Lower leg skin (tissue), 4 donors: ENCODE results near the gene NAV2. TPM values are rescaled to one million over a fixed set of nuclear protein-coding genes. Genes with fewer than 3 reads are reported as not detected.
"Not testable (repeated sequence)": the region's sequence is repeated elsewhere in the genome, so short reads cannot be mapped to it uniquely, and the experiment has no call there.

Source experiments
- DNase-seq, 2 donors: peaks; one replicate each; pipeline ENCODE4 v3.0.0-alpha.2; 2019; ENCODE audit warnings: low spot score in 2 of 2
- H3K4me3 ChIP-seq: fragments of 200-600 bp; sonication (generic); 2 replicates; pipeline ENCODE4 v1.5.1; 2017; ENCODE audit warnings: mild to moderate bottlenecking, low read depth; ENCODE audit not compliant: poor library complexity, severe bottlenecking
- CTCF ChIP-seq, 3 donors: fragments of 450-650 bp; IDR thresholded peaks; one replicate each; pipeline ENCODE4 v1.5.1; 2016; ENCODE audit warnings: antibody characterized with exemption in 3 of 3, mild to moderate bottlenecking in 3 of 3, moderate library complexity in 2 of 3
- POLR2A ChIP-seq, 2 donors: fragments of 450-650 bp; IDR thresholded peaks; one replicate each; pipeline ENCODE4 v1.6.1; 2016 to 2017; ENCODE audit warnings: antibody characterized with exemption in 2 of 2, mild to moderate bottlenecking in 1 of 2, moderate library complexity in 1 of 2
- WGBS, 2 donors: methylation state at CpG; one replicate each; pipeline ENCODE4 v1.1.5; 2018; 5-methylcytosine and 5-hydroxymethylcytosine counted together
- intact Hi-C: fragments of 100-400 bp; cut with DNase I; formaldehyde crosslinking; loops from one replicate; pipeline ENCODE4 v1.15.0; 2023; ENCODE audit warnings: low total_unique reads
- total RNA-seq, 4 donors: library from RNA; depleted of rRNA; stranded (reverse); fragments of >200 nt; gene quantifications; one replicate each; pipeline ENCODE4 v1.1.0, GENCODE V29; 2016

The NAV2 gene
- total RNA-seq, 4 donors from 2014 or later: 5.8 to 30.7 (median 21.0) TPM

- 90 to 91% methylated on average over 4 of the region's 4 CpGs for whole genome bisulfite sequencing, 2 donors
- intact Hi-C loops: no loop called here
- no peak for TF ChIP-seq CTCF (IDR thresholded peaks at IDR 0.05)
- no peak for TF ChIP-seq POLR2A (IDR thresholded peaks at IDR 0.05)
- DNase-seq: no peak
- no peak overlapping the region for H3K4me3 ChIP-seq
Observed at GRCh38 chr11:20081336-20081735, 368.7 kb downstream of the NAV2 start.

- 80 to 98% methylated on average over 3 of the region's 3 CpGs for WGBS, 2 donors
- DNase-seq, H3K4me3 ChIP-seq, intact Hi-C loops: not testable (repeated sequence)
Observed at GRCh38 chr11:20083877-20084276, 371.2 kb downstream of the NAV2 start.

- 90 to 93% methylated on average over 8 of the region's 8 CpGs for WGBS, 2 donors
- no peak overlapping the region for H3K4me3 ChIP-seq
- no peak for TF ChIP-seq CTCF (IDR thresholded peaks at IDR 0.05)
- TF ChIP-seq POLR2A (IDR thresholded peaks at IDR 0.05): no peak
- DNase-seq: no peak
- intact Hi-C loops: no loop called here
Observed at GRCh38 chr11:20084921-20085814, 372.5 kb downstream of the NAV2 start.

- intact Hi-C loops: no loop called here
- H3K4me3 ChIP-seq: no peak overlapping the region
- no peak for TF ChIP-seq CTCF (IDR thresholded peaks at IDR 0.05)
- TF ChIP-seq POLR2A (IDR thresholded peaks at IDR 0.05): no peak
- 96 to 99% methylated on average over 5 of the region's 5 CpGs for WGBS, 2 donors
- DNase-seq: no peak
Observed at GRCh38 chr11:20085918-20086317, 373.3 kb downstream of the NAV2 start.

GRCh38 chr11:20087118-20087521, 374.5 kb downstream of the NAV2 start:
- 70 to 82% methylated on average over 7 of the region's 7 CpGs for WGBS, 2 donors
- intact Hi-C loops: no loop called here
- no peak for DNase-seq
- H3K4me3 ChIP-seq: no peak overlapping the region
- TF ChIP-seq CTCF (IDR thresholded peaks at IDR 0.05) (no peak), POLR2A (IDR thresholded peaks at IDR 0.05) (no peak)

DNA sequence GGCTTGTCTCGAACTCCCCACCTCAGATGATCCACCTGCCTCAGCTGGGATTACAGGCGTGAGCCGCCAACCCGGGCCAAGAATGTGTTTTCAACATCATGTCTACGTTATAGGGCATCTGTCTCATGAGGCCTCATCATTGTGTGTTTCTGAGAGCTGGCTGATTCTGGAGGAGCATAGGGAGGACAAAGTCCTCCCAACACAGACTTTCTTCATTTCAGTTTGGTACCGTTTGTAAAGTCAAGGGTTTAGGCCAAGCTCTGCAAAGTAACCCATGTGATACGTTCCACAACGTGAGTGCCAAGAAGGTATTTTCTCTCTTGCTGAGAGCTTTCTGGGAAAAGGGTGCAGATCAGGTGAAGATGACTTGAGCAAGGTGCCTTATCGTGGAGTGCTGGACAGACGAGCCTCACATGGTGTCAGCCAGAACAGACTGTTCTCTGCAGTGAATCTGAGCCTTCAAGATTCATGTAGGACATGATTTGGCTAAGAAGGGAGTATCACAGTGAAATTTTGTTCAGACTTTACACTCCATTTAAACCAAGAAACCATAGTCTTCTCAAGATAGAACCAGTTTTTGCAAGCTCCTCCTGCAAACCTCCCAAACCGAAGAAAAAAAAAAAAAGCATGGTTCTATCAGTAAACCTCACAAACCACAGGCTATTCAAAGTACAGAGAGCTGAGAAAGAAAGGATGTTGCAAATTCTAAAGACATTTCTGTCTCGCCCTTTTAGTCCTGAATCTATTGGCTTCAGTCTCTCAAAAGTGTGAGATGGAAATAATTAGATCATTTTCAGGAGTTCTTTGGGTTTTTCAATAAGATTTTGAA, 376.0 kb downstream of the NAV2 start:
- 77 to 84% methylated on average over 12 of the region's 12 CpGs for WGBS, 2 donors
- no peak overlapping the region for H3K4me3 ChIP-seq
- TF ChIP-seq CTCF (IDR thresholded peaks at IDR 0.05) (no peak), POLR2A (IDR thresholded peaks at IDR 0.05) (no peak)
- intact Hi-C loops: no loop called here
- DNase-seq: no peak
